Activated CD4-positive, alpha-beta T cell treated with anti-CD3 and anti-CD28 coated beads, Interleukin-2, amount 50 U/mL, for 1 hour (primary cell): Measurements from ENCODE around the gene METTL15.
"Not testable (repeated sequence)": the region's sequence is repeated elsewhere in the genome, so short reads cannot be mapped to it uniquely, and the experiment has no call there.

Experiments
- DNase-seq: peaks from one replicate; pipeline ENCODE4 v3.0.0-alpha.2; 2020

METTL15 gene

DNA sequence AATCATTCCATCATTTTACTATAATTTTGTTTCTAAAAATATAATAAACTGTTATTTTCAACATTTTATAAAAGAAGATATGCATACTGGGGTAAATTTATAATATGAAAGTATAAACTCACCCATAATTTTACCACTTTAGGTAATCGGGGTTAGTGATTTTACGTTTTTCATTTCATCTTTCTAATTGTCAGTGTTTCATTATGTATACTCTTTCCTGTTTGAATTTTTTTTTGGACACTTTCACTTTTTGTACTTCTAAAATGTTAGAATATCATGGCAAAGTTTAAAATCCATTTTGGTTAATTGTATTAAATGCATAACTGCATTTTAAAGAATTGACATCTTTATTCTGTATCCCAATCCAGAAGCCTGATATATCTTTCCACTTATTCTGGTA lies 115.8 kb downstream of the METTL15 start:
- DNase-seq, result no peak

DNA sequence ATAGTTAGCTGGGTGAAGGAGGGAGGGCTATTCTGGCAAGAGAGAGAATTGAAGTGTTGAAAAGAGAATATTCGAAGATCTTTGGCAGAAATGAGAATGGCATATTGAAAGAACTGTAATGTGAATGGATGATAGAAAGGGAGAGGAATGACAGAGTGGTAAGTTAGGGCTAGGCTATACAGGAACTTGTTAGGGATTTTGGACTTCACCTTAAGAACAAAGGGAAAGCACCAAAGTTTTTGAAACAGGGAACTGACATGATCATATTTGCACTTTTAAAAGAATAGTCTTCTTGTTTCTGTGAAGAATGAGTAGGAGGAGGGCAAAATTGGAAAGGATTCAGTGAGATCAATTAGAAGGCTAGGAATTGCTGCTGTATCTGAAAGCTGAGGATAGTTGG lies 119.3 kb downstream of the METTL15 start:
- DNase-seq, result no peak

DNA sequence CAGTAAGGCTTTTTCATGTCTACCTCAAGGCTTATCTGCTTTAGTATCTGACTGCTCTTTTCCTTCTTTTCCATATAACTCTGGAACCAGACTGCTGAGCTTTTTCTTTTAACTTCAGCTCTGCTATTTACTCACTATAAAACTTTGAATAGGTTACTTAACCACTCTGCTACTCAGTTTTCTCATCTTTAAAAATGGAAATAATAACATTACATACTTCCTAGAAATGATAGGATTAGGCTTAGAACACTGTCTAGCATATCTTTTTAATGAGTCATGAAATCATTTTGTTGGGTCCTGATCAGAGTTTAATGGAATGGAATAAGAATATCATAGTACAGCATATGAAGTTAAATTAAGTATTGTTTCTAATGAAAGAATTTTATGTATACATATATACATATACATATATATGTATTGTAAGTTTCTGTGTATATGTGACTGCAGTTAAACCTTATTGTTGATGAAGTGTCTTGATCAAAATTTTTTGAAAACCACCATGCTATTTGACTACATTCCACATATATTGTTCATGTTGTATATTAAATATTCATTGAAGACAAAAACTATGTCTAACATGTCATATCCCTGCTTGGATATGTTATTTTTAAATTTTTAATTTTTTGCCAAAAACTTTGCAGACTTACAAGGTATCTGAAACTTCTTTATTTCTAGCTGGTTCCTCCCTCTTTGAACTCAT lies 120.2 kb downstream of the METTL15 start:
- DNase-seq, result no peak

DNA sequence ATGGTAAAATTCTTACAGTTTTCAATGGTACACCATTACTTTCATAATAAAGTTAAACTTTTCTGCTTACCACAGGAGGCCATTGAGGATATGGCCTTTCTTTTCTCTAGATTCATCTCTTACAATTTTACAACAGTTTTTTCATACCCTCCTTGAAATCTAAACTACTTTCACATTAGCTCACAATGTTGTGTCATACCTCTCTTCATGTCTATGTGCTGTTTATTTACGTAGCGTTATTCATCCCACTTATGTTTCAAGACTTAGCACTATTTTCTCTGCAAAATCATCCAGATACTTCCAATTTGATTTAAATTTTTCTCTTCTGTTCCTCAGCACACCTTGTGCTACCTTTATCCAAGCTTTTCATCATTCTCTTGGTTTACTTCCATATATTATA lies 123.3 kb downstream of the METTL15 start:
- DNase-seq, result no peak

DNA sequence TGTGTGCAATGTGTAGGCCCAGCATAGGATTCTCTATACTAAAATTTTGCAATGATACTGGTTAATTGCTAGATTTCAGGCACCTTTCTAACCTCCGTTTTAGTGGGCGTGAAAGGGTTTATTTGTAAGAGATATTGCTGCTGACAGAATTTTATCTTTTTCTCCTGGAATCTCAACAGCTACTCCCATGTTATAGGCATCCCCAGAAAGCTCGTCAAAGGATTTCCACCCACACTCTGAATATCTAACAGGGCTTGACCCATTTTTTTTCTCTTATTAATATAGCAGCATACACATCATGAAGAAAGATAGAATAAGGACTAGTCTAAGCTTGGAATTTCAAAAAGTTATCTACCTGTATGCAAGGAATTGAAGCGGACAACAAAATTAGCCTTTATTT lies 124.5 kb downstream of the METTL15 start:
- DNase-seq, result no peak

DNA sequence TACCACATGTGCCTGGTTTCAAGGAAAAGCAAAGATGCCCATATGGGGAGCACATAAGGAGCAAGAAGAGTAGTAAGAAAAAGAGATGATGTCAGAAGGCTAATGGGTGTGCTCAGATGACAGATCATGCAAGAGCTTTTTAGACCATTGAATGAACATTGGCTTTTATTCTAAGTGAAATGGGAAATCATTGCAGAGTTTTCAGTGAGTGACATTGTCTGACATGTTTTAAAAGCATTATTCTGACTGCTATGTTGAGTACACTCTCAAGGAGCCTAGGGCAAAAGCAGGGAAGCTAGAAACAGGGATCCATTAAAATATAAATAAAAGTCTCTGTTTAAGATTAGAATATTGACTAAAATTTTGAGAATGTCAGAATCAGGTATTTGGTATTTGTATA lies 133.6 kb downstream of the METTL15 start:
- no peak for DNase-seq

DNA sequence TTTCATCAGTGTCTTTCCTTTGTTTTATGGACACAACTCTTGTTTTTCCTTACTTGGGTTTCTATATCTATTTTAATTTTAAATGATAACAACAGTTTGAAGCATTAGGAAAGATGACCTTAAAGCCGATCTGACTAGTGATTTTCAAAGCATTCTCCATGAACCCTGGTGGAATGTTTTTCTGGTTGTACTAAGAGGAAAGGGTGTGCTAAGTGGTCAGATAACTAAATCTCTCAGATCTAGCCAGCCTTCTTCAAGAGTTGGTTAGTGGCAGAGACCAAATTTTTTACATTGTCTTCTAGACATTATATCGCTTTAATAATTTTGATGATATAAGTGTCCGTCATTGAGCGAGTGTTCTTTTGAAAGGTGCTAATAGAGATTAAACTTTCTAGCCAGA lies 134.4 kb downstream of the METTL15 start:
- no peak for DNase-seq

DNA sequence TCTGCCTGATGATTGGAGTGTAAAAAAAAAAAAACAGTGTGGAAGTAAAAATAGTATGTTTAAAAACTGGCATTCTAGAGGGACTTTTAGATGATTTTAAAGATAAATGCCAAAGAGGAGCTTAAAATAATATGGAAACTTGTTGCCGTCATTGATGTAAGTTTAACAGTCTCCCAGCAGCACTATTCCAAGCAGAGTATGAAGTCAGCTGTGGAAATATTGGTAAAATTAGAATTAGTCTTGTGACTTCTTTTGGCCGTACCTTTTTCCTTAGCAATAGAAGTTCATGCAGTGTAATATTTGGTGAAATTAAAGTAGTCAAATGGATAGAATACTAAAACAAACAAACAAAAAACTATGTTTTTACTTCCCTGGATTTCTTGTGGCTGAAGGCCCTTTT lies 134.9 kb downstream of the METTL15 start:
- DNase-seq, result no peak

DNA sequence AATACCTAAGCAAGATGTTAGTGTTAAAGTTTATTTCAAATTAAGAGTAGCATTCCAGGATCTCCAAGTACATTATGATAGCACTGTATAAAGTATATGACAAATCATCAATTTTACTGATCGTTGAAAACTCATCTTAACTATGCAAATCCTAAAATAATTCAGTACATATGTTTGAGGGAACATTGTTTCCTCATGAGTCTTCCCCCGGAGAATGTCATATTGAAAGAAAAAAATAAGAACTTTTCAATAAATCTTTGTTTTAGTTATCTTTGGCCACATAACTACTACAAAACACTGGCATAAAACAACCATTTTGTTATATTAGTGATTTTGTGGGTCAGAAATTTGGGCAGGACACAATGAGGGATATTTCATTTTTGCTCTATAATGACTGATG lies 135.4 kb downstream of the METTL15 start:
- DNase-seq, result no peak

DNA sequence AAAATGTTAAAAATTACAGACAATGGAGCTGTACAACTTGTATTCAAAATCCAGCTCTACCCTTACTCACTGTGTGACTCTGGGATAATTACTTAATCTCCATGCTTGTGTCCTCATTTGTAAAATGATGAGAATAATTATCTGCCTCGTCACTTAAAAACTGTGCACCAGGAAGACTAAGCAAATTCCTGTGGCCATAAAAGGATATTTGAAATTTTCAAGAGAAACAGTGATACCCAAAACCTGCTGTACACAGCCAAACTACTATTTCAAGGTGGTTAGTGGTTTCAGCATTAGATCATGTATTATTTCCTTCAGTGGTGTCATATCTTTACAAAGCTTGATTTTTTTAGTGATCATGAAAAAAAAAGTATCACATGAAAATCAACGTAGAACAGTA lies 136.9 kb downstream of the METTL15 start:
- no peak for DNase-seq

DNA sequence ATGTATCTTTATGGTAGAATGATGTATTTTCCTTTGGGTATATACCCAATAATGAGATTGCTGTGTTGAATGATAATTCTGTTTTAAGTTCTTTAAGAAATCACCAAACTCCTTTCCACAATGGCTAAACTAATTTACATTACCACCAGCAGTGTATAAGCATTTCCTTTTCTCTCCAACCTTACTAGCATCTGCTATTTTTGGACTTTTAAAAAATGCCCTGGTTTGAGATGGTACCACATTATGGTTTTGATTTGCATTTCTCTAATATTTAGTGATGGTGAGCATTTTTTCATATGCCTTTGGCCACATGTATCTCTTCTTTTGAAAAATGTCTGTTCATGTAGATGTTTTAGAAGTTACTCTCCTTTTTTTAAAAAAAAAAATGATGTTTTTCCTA lies 142.0 kb downstream of the METTL15 start:
- DNase-seq, result no peak

DNA sequence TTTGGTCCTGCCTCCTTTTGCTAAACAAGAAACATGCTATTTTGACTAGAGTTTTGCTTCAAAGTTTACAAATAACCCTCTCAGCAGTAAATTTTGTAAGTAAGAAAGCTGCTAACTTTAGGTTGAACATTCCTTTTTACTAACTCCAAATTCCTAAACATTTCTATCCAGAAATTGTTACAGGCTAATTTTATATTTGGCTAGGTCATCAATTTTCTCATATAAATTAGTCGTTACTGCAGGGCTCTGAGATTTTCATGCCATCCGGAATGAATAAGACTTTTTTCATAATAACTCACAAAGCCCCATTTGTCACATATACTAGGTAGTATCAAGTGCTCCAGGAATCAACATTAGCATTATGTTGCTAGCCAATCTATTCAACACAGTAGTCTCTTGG lies 143.1 kb downstream of the METTL15 start:
- no peak for DNase-seq

DNA sequence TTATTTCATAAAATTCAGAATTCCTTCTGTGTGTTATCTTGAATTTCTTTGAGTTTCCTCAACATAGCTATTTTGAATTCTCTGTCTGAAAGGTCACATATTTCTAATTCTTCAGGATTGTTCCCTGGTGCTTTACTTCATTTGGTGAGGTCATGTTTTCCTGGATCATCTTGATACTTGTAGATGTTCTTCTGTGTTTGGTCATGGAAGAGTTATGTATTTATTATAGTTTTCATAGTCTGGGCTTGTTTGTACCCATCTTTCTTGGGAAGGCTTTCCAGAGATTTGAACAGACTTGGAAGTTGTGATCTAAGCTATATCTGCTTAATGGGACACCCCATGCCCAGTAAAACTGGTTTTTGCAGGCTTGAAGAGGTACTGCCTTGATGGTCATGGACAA lies 149.6 kb downstream of the METTL15 start:
- DNase-seq, result no peak

DNA sequence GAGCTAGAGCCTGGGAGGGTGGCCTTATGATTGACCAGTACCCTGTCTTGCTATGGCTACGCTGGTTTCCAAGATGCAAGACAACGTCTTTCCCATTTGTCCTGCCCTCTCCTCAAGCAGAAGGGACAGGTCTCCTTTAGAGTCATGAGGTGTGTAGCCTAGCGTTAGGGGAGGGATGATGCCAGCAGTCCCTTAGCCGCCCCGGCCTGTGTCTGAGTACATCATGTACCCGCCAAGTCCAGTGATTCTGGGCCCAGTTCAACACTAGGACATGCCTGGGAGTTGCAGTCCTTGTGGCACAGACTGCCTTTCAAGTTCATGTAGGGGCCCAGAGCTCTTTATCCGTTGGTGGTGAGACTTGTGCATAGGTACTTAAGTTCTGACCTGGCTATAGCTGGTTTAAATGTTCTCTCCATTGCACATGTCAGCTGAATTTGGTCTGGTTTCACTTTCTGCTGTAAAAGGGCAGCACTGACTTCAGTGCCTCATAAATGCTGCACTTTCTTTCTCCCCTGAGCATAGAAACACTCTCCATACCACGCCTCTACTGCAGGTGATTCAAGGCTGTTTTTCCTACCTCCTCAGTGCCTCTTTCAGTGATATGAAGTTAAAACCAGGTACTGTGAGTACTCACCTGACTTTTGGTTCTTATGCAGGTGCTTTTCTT lies 151.1 kb downstream of the METTL15 start:
- DNase-seq, result no peak

DNA sequence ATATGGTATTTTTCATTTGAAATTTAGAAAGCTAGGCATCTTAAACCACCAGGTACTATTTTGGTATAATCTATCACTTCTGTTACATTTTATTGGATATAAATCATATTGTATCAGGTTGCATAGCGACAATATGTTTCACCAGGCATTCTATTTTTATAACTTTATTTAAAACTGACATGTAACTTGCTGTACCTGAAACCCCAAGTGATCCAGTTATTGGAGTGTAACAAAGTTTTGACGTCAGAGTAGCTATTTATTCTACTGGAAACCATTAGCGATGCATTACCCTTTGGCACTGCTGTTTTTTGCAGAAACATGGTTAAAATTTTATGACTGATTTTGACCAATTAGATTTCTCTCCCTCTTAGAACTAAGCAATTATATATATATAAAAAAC lies 160.7 kb downstream of the METTL15 start:
- DNase-seq, result no peak

DNA sequence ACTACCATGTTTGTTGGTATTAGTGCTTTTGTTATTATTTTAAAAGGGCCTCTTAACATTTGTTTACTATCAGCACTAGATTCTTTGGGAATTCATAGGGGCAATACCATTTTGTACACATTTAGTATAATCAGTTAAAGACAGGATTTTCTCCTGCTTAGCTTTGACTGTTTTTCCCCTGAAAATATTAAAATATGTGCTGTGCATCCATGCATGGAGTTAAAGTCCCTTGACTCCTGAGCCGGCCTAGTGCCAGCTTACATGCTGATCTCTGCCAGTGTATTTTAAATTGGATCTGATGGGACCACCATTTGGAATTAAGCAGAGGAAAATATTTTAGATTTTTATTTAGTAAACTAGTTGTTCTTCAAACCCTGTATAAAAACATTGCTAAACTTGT lies 161.4 kb downstream of the METTL15 start:
- DNase-seq, result no peak

DNA sequence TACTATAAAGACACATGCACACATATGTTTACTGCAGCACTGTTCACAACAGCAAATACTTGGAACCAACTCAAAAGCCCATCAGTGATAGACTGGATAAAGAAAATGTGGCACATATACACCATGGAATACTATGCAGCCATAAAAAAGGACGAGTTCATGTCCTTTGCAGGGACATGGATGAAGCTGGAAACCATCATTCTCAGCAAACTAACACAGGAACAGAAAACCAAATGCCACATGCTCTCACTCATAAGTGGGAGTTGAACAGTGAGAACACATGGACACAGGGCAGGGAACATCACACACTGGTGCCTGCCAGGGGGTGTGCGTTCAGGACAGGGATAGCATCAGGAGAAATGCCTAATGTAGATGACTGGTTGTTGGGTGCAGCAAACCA lies 164.1 kb downstream of the METTL15 start:
- DNase-seq, result not testable (repeated sequence)

DNA sequence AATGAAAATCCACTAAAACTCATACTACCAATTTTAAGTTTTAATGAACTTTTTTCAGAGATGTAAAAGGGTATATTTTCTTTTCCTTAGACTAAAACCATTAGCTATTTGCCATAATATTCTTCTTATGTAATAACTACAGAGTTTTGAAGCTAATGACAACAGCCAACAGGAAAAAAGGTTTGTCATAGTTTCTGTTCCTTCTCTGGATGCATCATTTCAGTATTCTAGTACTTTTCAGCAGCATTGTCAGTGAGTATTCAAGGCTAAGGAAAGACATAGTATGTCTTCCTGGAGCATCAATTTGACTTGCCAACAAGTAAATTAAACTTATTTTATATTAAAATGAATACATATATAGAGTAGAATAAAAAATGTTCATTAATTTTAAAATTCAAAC lies 166.0 kb downstream of the METTL15 start:
- no peak for DNase-seq

DNA sequence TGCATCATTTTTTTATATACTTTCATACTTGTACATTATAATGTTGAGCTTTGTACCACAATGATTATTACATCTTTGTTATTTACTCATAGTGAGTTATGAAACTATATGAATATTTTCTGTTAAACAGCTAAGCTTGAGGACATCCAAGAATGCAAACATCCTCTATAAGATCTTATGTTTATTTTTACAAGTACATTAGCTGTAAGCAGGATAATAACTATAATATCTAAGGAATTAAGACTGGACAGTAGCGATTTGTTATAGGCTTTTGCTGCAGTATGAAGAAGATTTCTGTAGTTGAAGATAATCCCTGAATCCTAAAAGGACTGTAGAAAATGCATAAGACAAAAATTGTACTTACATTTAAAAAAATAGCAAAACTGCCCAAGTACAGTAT lies 176.0 kb downstream of the METTL15 start:
- DNase-seq, result no peak

DNA sequence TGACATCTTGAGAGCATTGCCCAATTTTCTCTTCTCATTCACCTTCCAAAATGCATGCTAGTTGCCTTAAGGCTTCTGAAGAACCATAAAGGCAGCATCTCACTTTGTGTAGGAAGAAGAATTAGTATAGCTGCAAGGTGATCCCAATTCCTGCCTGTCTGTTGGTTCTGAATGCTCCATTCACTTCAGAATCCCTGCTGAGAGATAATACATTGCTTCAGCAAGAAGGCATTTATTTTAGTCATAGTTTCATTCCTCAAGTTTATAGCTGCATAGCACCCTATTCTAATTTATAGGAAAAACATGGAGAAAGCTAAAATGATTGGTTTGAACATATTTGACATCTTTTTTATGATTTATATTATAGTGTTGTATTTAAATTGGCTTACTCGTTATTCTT lies 181.3 kb downstream of the METTL15 start:
- no peak for DNase-seq

DNA sequence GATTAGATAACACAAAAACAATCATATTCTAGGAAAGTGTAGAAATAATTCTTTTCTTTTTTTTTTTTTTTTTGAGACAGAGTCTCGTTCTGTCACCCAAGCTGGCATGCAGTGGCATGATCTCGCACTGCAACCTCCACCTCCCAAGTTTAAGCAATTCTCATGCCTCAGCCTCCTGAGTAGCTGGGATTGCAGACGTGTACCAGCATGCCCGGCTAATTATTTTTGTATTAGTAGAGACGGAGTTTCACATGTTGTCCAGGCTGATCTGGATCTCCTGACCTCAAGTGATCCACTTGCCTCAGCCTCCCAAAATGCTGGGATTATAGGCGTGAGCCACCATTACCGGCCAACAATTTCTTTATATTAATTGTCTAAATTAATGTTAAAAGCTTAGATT lies 182.8 kb downstream of the METTL15 start:
- not testable (repeated sequence) for DNase-seq

DNA sequence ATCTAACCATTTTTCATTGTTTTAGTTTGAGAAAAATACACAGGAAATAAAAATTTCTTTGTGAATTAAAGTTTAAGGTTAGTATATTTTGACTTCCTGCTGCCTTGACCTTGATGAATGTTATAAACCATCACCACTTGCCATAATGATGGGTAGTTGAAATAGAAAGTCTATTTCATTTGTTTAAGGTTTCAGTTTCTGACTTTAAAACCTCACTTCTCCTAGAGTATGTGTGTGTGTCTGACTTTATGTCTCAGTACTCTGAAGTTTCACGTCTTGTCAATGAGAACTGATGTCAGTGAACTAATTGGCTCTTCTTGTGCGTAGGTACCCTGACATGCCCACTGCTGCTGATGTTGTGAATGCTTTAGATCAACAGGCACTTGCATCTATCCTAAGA lies 188.2 kb downstream of the METTL15 start:
- DNase-seq, result no peak

DNA sequence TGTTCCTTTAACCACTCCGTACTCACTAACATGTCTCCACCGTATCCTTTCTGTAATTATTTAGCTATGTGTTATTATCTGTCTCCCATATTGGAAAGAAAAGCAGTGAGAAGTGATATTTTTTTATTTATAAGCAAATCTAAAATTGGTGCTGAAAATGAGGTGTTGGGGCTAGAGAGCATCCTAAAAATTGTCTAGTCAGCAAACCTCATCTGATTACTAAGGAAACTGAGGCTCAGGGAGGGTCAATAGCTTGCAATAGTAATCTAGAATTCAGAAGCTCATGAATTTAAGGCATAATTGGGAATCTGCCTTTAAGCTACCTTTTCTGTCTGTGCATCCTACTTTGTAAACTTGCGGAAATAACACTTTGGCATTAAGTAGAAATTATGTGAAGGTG lies 190.0 kb downstream of the METTL15 start:
- DNase-seq, result no peak

DNA sequence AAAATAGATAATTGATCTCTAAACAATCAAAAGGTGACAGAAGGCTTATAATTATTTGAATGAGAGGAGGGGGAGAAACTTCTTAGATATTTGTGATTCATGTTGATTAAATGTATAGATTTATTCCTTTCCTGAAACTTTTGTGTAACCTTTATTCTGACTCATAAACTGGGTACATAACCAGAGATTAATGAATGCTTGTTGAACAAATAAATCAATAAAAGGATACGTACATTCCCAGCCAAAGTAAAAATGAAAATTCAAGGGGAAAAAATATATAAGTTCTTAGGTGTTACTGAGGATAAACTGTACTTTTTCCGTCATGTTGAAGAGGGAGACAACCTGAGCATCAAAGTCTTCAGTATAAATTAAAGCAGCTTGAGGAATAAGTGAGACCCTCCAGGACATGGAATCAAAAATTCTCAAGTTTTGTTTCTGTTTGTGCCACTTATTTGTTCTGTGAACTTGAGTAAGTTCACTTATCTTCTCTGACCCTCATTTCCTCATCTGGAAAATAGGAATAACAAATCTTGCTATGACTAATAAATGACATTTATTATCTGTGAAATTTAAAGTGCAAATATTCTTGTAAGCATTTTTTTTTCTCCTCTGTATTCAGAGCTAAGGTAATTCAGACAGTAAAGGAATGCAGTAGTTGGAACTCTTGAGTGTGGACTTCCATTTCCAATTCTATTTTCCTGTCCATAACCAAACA lies 195.4 kb downstream of the METTL15 start:
- no peak for DNase-seq
